ENCODE results near the gene TEP1. TPM values are rescaled to one million over a fixed set of nuclear protein-coding genes. Genes with fewer than 3 reads are reported as not detected.

Gene TEP1
- total and polyA plus RNA-seq, 8 donors, result 9.3 to 190 (median 19.0) TPM

DNA sequence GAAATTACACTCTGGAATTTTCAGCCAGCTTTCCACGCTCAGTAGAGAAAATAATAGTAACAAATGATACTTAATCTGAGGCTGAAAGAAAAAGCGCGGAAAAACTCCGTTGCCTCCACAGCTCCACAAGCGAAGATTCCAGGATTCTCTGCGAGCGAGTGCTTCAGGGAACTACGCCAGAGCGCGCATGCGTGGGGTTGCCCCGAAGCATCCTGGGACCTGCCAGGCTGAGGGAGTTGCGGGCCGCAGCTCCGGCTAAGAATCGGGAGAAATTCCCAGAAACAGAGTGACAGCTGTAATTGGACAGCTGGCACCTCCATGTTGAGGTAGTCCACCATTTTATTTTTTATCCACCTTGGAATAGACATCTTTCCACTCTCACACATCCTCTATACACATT lies 95.6 kb downstream of the TEP1 start:
- Histone ChIP-seq H3K27me3 (no peaks in the 10 kb centered on the region), H3K4me1 (no peaks in the 10 kb centered on the region), H3K4me3 (no peak overlapping the region), H3K36me3 (peaks cover 29 to 95% (median 92%) of the 10 kb centered on the region in 4 donors), H3K9me3 (no peaks in the 10 kb centered on the region), H3K27ac (no peak overlapping the region)
- 92 to 98% (median 95%) methylated on average over 16 of the region's 16 CpGs for whole genome bisulfite sequencing, 5 donors
- TF ChIP-seq POLR2AphosphoS5 (IDR thresholded peaks at IDR 0.05) (no peak), EP300 (IDR thresholded peaks at IDR 0.05) (no peak), CTCF (IDR thresholded peaks at IDR 0.05) (no peak), POLR2A (IDR thresholded peaks at IDR 0.05) (no peak)
- intact Hi-C loops (cut with DNase I; ENCODE audit: low total_unique reads), result no loop called here
- no peak for DNase-seq

Small RNAs within 50 kb of the gene (small RNA-seq; reads per million reads assigned to genes)
- 0 to 0.81 (median 0.20) reads per million in 4 donors for gene RNA5SP382
- gene SNORA79B, result 0 reads per million in 4 donors
- 136 to 474 (median 308) reads per million in 4 donors for gene SNORD126

Other genes with a start within 250 kb of the TEP1 start
- 1 to 10 TPM in 1 of 5 donors, not detected in 4; 2.3 TPM for gene OR11G2, start 222.6 kb downstream of the TEP1 start, total RNA-seq
- gene OR11G2, start 222.6 kb downstream of the TEP1 start, polyA plus RNA-seq, result not detected
- gene OR11H6, start 189.8 kb downstream of the TEP1 start, total RNA-seq, result not detected
- gene OR11H6, start 189.8 kb downstream of the TEP1 start, polyA plus RNA-seq, result not detected
- gene OR11H7, start 184.5 kb downstream of the TEP1 start, total RNA-seq, result not detected
- not detected for gene OR11H7, start 184.5 kb downstream of the TEP1 start, polyA plus RNA-seq
- gene OR11H4, start 174.2 kb downstream of the TEP1 start, total RNA-seq, result not detected
- not detected for gene OR11H4, start 174.2 kb downstream of the TEP1 start, polyA plus RNA-seq
- 10 to 100 TPM in 2 of 5 donors, 1 to 10 TPM in 3; 2.3 to 30.3 (median 6.2) TPM for gene TTC5, start 107.5 kb downstream of the TEP1 start, total RNA-seq
- 1 to 10 TPM; 2.9 to 5.0 (median 3.8) TPM for gene TTC5, start 107.5 kb downstream of the TEP1 start, polyA plus RNA-seq
- gene CCNB1IP1, start 80.2 kb downstream of the TEP1 start, total RNA-seq, result 100 to 1,000 TPM in 1 of 5 donors, 10 to 100 TPM in 3, 1 to 10 TPM in 1; 2.6 to 104 (median 58.9) TPM
- gene CCNB1IP1, start 80.2 kb downstream of the TEP1 start, polyA plus RNA-seq, result 10 to 100 TPM; 39.2 to 69.5 (median 52.7) TPM
- gene PARP2, start 69.9 kb downstream of the TEP1 start, total RNA-seq, result 10 to 100 TPM in 3 of 5 donors, 1 to 10 TPM in 2; 4.1 to 30.4 (median 17.7) TPM
- gene PARP2, start 69.9 kb downstream of the TEP1 start, polyA plus RNA-seq, result 10 to 100 TPM in 2 of 3 donors, 1 to 10 TPM in 1; 7.5 to 16.0 (median 11.2) TPM
- gene KLHL33, start 22.7 kb upstream of the TEP1 start, total RNA-seq, result 1 to 10 TPM in 1 of 5 donors, under 1 TPM in 2, not detected in 2; under 0.01 to 4.3 (median 0.37) TPM
- gene KLHL33, start 22.7 kb upstream of the TEP1 start, polyA plus RNA-seq, result under 1 TPM in 2 of 3 donors, not detected in 1; 0.05 to 0.06 TPM
- gene OSGEP, start 41.3 kb upstream of the TEP1 start, total RNA-seq, result 10 to 100 TPM; 29.9 to 71.8 (median 59.7) TPM
- 10 to 100 TPM; 24.7 to 58.5 (median 43.4) TPM for gene OSGEP, start 41.3 kb upstream of the TEP1 start, polyA plus RNA-seq
- gene APEX1, start 41.7 kb upstream of the TEP1 start, total RNA-seq, result 100 to 1,000 TPM in 4 of 5 donors, 10 to 100 TPM in 1; 70.1 to 219 (median 149) TPM
- 100 to 1,000 TPM; 104 to 148 (median 118) TPM for gene APEX1, start 41.7 kb upstream of the TEP1 start, polyA plus RNA-seq
- gene PIP4P1, start 47.9 kb upstream of the TEP1 start, total RNA-seq, result 10 to 100 TPM in 3 of 5 donors, 1 to 10 TPM in 2; 2.0 to 25.6 (median 20.4) TPM
- 10 to 100 TPM; 22.6 to 30.5 (median 28.4) TPM for gene PIP4P1, start 47.9 kb upstream of the TEP1 start, polyA plus RNA-seq
- 10 to 100 TPM; 11.3 to 47.7 (median 46.0) TPM for gene PNP, start 55.9 kb upstream of the TEP1 start, total RNA-seq
- 100 to 1,000 TPM in 1 of 3 donors, 10 to 100 TPM in 2; 36.5 to 125 (median 72.1) TPM for gene PNP, start 55.9 kb upstream of the TEP1 start, polyA plus RNA-seq
- not detected for gene RNASE10, start 92.0 kb upstream of the TEP1 start, total RNA-seq
- gene RNASE10, start 92.0 kb upstream of the TEP1 start, polyA plus RNA-seq, result not detected
- not detected for gene RNASE9, start 147.5 kb upstream of the TEP1 start, total RNA-seq
- gene RNASE9, start 147.5 kb upstream of the TEP1 start, polyA plus RNA-seq, result not detected
- gene RNASE11, start 174.5 kb upstream of the TEP1 start, total RNA-seq, result not detected
- gene RNASE11, start 174.5 kb upstream of the TEP1 start, polyA plus RNA-seq, result not detected
- not detected for gene RNASE12, start 177.9 kb upstream of the TEP1 start, total RNA-seq
- gene RNASE12, start 177.9 kb upstream of the TEP1 start, polyA plus RNA-seq, result not detected
- gene OR6S1, start 228.2 kb upstream of the TEP1 start, total RNA-seq, result not detected
- gene OR6S1, start 228.2 kb upstream of the TEP1 start, polyA plus RNA-seq, result not detected